B cell (primary cell): ENCODE results near the gene VPS11.

ENCODE experiments used
- CTCF ChIP-seq: fragments of 200-600 bp; IDR thresholded peaks from one replicate; pipeline ENCODE4 v1.8.0; 2022; ENCODE audit warnings: antibody characterized with exemption, mild to moderate bottlenecking
- EZH2 ChIP-seq: IDR thresholded peaks from 2 replicates; pipeline ENCODE4 v1.6.1; 2012; ENCODE audit warnings: borderline replicate concordance, low read depth, mild to moderate bottlenecking, moderate library complexity, low read length; ENCODE audit not compliant: insufficient read depth, poor library complexity, severe bottlenecking

DNA sequence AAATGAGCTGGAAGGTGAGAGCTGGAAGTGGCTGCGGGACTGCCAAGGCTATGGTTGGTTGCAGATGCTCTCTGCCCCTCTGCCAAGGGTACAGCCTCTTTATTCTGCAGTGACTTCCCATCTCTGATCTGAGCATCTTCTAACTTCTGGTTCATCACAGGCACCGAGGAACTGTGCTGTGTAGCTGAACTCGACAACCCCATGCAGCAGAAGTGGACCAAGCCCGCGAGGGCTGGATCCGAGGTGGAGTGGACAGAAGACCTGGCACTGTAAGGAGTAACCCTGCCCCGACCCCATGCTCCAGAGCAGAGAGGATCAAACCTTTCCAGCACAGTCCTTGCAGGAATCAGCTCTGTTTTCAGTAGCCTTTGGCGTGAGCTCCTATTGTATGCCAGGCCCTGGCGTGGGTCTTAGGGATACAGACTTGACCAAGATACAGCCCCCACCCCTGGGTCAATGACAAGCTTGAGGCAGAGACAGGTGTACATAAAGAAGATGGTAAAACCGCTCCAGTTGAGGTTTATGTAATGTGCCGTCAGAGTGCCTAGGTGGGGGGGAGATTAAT is 43.8 kb downstream of the VPS11 start:
- TF ChIP-seq EZH2: no peak
- TF ChIP-seq CTCF: no peak
